Activated B cell treated with CpG ODN at 0.5 μM for 24 hours (primary cell): ENCODE results near the gene CHPF2. TPM values are rescaled to one million over a fixed set of nuclear protein-coding genes. Genes with fewer than 3 reads are reported as not detected.
A peak's percentile ranks its signal among the peaks of the same experiment; 100 is the strongest.

Experiments
- ATAC-seq: fragments of 200-7000 bp; cut with Tn5 transposase; one replicate; pipeline ENCODE4 v1.10.0; 2021; ENCODE audit warnings: low read depth, mild to moderate bottlenecking, moderate library complexity
- CTCF ChIA-PET: fragments of 350-600 bp; sonication (Branson Sonifier 250); formaldehyde crosslinking; loops from one replicate; lab custom pipeline; 2021; ENCODE audit warnings: antibody characterized with exemption; lab: Charles Lee
- POLR2A ChIA-PET: fragments of 350-600 bp; sonication (Branson Sonifier 250); formaldehyde crosslinking; loops from one replicate; lab custom pipeline; 2021; ENCODE audit warnings: antibody characterized with exemption; lab: Charles Lee
- DNase-seq: peaks from one replicate; pipeline ENCODE4 v3.0.0; 2022
- H3K27ac Mint-ChIP-seq: one replicate; pipeline ENCODE4 v1.8.0; 2020; ENCODE audit warnings: mixed read lengths
- H3K27me3 Mint-ChIP-seq: one replicate; pipeline ENCODE4 v1.8.0; 2021; ENCODE audit warnings: mixed read lengths
- H3K36me3 Mint-ChIP-seq: one replicate; pipeline ENCODE4 v1.8.0; 2021; ENCODE audit warnings: low read depth, mixed read lengths
- H3K4me1 Mint-ChIP-seq: one replicate; pipeline ENCODE4 v1.8.0; 2021; ENCODE audit warnings: mixed read lengths
- H3K4me3 Mint-ChIP-seq: one replicate; pipeline ENCODE4 v1.8.0; 2020; ENCODE audit warnings: mild to moderate bottlenecking, mixed read lengths
- H3K9me3 Mint-ChIP-seq: one replicate; pipeline ENCODE4 v1.8.0; 2020; ENCODE audit warnings: mixed read lengths
- CTCF ChIP-seq: fragments of 200-600 bp; IDR thresholded peaks from one replicate; pipeline ENCODE4 v1.8.0; 2022; ENCODE audit warnings: antibody characterized with exemption, mild to moderate bottlenecking
- intact Hi-C: fragments of 100-400 bp; cut with micrococcal nuclease; formaldehyde crosslinking; loops from one replicate; pipeline ENCODE4 v1.15.1; 2024
- total RNA-seq: library from RNA; stranded (reverse); gene quantifications from 2 replicates; pipeline ENCODE4 v1.2.3, GENCODE V29; 2022

CHPF2 gene
- total RNA-seq, 1 donor from 2014 or later, result 41.2 TPM

GRCh38 chr7:151243045-151243349, 10.7 kb downstream of the CHPF2 start:
- Mint-ChIP-seq H3K4me1 (peaks cover 44% of the 10 kb centered on the region), H3K27ac (no peak overlapping the region), H3K9me3 (no peaks in the 10 kb centered on the region), H3K4me3 (peak overlapping the region; percentile 69), H3K27me3 (peaks cover 15% of the 10 kb centered on the region), H3K36me3 (peaks cover 11% of the 10 kb centered on the region)
- ATAC-seq (no peak), DNase-seq (no peak)
- TF ChIP-seq CTCF, result no peak
- ChIA-PET CTCF (interaction anchor here (0.9 to 1.5 kb wide), 4 partner anchors 12 to 119 kb away, joined by 3 to 4 read pairs (median 4); partner anchors contain the start of gene ABCF2), POLR2A (interaction anchor here (0.5 to 2.6 kb wide), 3 partner anchors 10 to 1706 kb away, joined by 3 to 23 read pairs (median 9); partner anchors contain the start of genes ABCF2 and CHPF2)
- intact Hi-C loops, result no loop called here

GRCh38 chr7:151243408-151244195, 11.3 kb downstream of the CHPF2 start:
- ChIA-PET POLR2A (interaction anchor here (0.5 to 2.6 kb wide), 4 partner anchors 11 to 1707 kb away, joined by 3 to 23 read pairs (median 6); partner anchors contain the start of genes ABCF2 and CHPF2), CTCF (interaction anchor here (0.6 to 1.5 kb wide), 15 partner anchors 10 to 1619 kb away, joined by 3 to 11 read pairs (median 3); partner anchors contain the start of genes ABCF2, CHPF2, FASTK and NUB1)
- intact Hi-C loops, result loop anchor here (2.0 kb wide), 1 partner anchor 75 kb away; no protein-coding TSS in a partner anchor
- H3K36me3 Mint-ChIP-seq, result peaks cover 10% of the 10 kb centered on the region
- no peak for DNase-seq
- H3K4me3 Mint-ChIP-seq, result peak overlapping the region; percentile 69
- H3K27me3 Mint-ChIP-seq, result peaks cover 18% of the 10 kb centered on the region
- peaks cover 48% of the 10 kb centered on the region for H3K4me1 Mint-ChIP-seq
- no peaks in the 10 kb centered on the region for H3K9me3 Mint-ChIP-seq
- H3K27ac Mint-ChIP-seq, result peak overlapping the region; percentile 53
- TF ChIP-seq CTCF, result no peak
- peak; percentile 22 for ATAC-seq

- H3K9me3 Mint-ChIP-seq, result no peaks in the 10 kb centered on the region
- ChIA-PET POLR2A (interaction anchor here (1.3 to 2.6 kb wide), 2 partner anchors 11 to 17 kb away, joined by 3 to 23 read pairs; partner anchors contain the start of genes ABCF2 and CHPF2), CTCF (interaction anchor here (0.6 to 1.5 kb wide), 13 partner anchors 11 to 1619 kb away, joined by 3 to 11 read pairs (median 3); partner anchors contain the start of genes ABCF2, CHPF2, FASTK and NUB1)
- peaks cover 20% of the 10 kb centered on the region for H3K27me3 Mint-ChIP-seq
- no peak for DNase-seq
- peaks cover 47% of the 10 kb centered on the region for H3K4me1 Mint-ChIP-seq
- peak overlapping the region; percentile 69 for H3K4me3 Mint-ChIP-seq
- intact Hi-C loops, result loop anchor here (2.0 kb wide), 1 partner anchor 76 kb away; no protein-coding TSS in a partner anchor
- peaks cover 5% of the 10 kb centered on the region for H3K36me3 Mint-ChIP-seq
- ATAC-seq, result peak; percentile 15
- no peak for TF ChIP-seq CTCF
- peak overlapping the region; percentile 53 for H3K27ac Mint-ChIP-seq
These were observed 12.0 kb downstream of the CHPF2 start for GRCh38 chr7:151244196-151244840.

GRCh38 chr7:151244841-151245346, 12.6 kb downstream of the CHPF2 start:
- no peak overlapping the region for H3K27ac Mint-ChIP-seq
- no peak for ATAC-seq
- ChIA-PET CTCF (interaction anchor here (1.0 to 1.5 kb wide), 7 partner anchors 12 to 1620 kb away, joined by 3 to 11 read pairs (median 3); partner anchors contain the start of genes ABCF2, CHPF2 and NUB1), POLR2A (interaction anchor here (1.3 to 2.6 kb wide), 2 partner anchors 12 to 18 kb away, joined by 3 to 23 read pairs; partner anchors contain the start of genes ABCF2 and CHPF2)
- intact Hi-C loops, result loop anchor here (1.0 to 2.0 kb wide), 6 partner anchors 13 to 121 kb away; partner anchors contain the start of genes ABCF2 and CHPF2
- H3K36me3 Mint-ChIP-seq, result peaks cover 2% of the 10 kb centered on the region
- H3K4me3 Mint-ChIP-seq, result peak overlapping the region; percentile 65
- no peak for DNase-seq
- no peak for TF ChIP-seq CTCF
- peaks cover 23% of the 10 kb centered on the region for H3K27me3 Mint-ChIP-seq
- H3K9me3 Mint-ChIP-seq, result no peaks in the 10 kb centered on the region
- H3K4me1 Mint-ChIP-seq, result peaks cover 51% of the 10 kb centered on the region
